ENCODE data around the gene BFSP1.
A peak's percentile ranks its signal among the peaks of the same experiment; 100 is the strongest.

Gene BFSP1

GRCh38 chr20:17505636-17506517 is 25.3 kb downstream of the BFSP1 start:
- no peak for TF ChIP-seq CTCF (IDR thresholded peaks at IDR 0.05; ENCODE audit: low read depth, low read length)
- Histone ChIP-seq H3K9me3 (no peaks in the 10 kb centered on the region), H3K4me3 (ENCODE audit: low read depth, low read length) (peak overlapping the region; percentile 51), H3K36me3 (no peaks in the 10 kb centered on the region), H3K4me1 (no peaks in the 10 kb centered on the region; the same call in 1 of the 2 replicates), H3K27me3 (peaks cover 6% of the 10 kb centered on the region; the same call in 1 of the 2 replicates)
- DNase-seq = no peak

- DNase-seq = peak; percentile 53
- H3K9me3 ChIP-seq = no peaks in the 10 kb centered on the region
- TF ChIP-seq CTCF (IDR thresholded peaks at IDR 0.05; ENCODE audit: low read depth, low read length) = peak; percentile 71
- peaks cover 12% of the 10 kb centered on the region; the same call in 1 of the 2 replicates for H3K27me3 ChIP-seq
- H3K36me3 ChIP-seq = no peaks in the 10 kb centered on the region
- H3K4me1 ChIP-seq = no peaks in the 10 kb centered on the region; the same call in 1 of the 2 replicates
- H3K4me3 ChIP-seq (ENCODE audit: low read depth, low read length) = peak overlapping the region; percentile 51
Observed at GRCh38 chr20:17504898-17505635, 26.1 kb downstream of the BFSP1 start.

GRCh38 chr20:17504066-17504897 is 26.9 kb downstream of the BFSP1 start:
- Histone ChIP-seq H3K4me3 (ENCODE audit: low read depth, low read length) (peak overlapping the region; percentile 51), H3K9me3 (no peaks in the 10 kb centered on the region), H3K4me1 (no peaks in the 10 kb centered on the region; the same call in 1 of the 2 replicates), H3K27me3 (peaks cover 18% of the 10 kb centered on the region), H3K36me3 (no peaks in the 10 kb centered on the region)
- peak; percentile 19 for DNase-seq
- no peak for TF ChIP-seq CTCF (IDR thresholded peaks at IDR 0.05; ENCODE audit: low read depth, low read length)

- no peak for TF ChIP-seq CTCF (IDR thresholded peaks at IDR 0.05; ENCODE audit: low read depth, low read length)
- Histone ChIP-seq H3K4me1 (no peaks in the 10 kb centered on the region; the same call in 1 of the 2 replicates), H3K4me3 (ENCODE audit: low read depth, low read length) (no peak overlapping the region), H3K9me3 (no peaks in the 10 kb centered on the region), H3K36me3 (no peaks in the 10 kb centered on the region), H3K27me3 (peaks cover 18% of the 10 kb centered on the region)
- DNase-seq = no peak
Observed at GRCh38 chr20:17503301-17504065, 27.7 kb downstream of the BFSP1 start.

GRCh38 chr20:17502105-17502504 is 29.1 kb downstream of the BFSP1 start:
- no peaks in the 10 kb centered on the region for H3K9me3 ChIP-seq
- no peak for TF ChIP-seq CTCF (IDR thresholded peaks at IDR 0.05; ENCODE audit: low read depth, low read length)
- H3K36me3 ChIP-seq = no peaks in the 10 kb centered on the region
- H3K4me3 ChIP-seq (ENCODE audit: low read depth, low read length) = no peak overlapping the region
- peaks cover 18% of the 10 kb centered on the region for H3K27me3 ChIP-seq
- H3K4me1 ChIP-seq = no peaks in the 10 kb centered on the region; the same call in 1 of the 2 replicates
- no peak for DNase-seq
